GM18519 (cell line): ENCODE measurements around the gene POU3F3.

Experiments used
- ATAC-seq: cut with Tn5 transposase; IDR thresholded peaks from one replicate; pipeline ENCODE4 v1.9.1; 2021; ENCODE audit warnings: mild to moderate bottlenecking, moderate library complexity; ENCODE audit not compliant: unreplicated experiment, low FRiP score

POU3F3 gene

DNA sequence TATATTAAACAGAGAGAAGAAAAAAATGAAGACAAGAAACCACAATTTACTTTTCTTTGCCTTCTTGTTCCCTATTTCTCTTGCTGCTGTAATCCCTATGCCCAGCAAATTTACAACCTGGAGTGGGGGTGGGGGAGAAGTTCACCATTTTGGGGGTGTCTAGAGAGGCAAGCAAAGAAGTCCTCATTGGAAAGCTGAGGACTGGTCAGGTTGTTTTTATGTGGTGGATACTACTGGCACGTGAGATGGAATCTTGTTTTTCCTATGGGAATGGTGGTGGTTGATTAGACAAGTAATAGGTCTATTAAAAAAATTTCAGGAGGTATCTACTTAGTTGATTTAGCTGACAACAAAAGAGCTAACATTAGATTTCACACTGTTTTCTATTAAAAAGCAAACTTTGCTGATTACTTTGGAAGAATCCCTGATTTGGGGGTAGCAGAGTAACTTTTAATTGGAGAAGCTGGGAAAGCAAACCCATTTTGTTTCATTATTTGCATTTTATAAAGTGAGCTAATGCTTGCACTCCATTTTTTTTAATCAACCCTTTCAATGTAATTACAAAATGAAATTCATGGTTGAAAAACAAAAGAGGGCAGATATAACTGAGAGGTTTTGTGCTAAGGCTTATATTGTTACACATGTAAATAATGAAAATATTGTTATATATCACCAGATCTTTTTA is 6.0 kb downstream of the POU3F3 start:
- ATAC-seq, result no peak

DNA sequence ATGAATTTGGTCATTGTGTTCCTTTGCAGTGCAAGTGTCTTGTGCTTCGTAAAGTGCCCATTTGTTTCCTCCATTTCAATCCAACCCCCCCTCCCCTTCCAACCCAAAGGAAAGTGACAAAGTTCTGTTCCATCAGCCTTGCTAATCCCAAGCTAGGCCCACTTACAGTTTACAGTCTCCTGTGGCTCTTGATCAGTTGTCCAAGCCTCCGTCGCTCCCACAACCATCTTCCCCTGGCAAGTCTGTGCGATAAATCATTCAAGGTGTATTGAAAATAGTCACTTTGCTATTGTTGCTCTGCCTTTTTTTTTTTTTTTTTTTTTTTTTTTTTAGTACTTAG is 6.5 kb downstream of the POU3F3 start:
- no peak for ATAC-seq

DNA sequence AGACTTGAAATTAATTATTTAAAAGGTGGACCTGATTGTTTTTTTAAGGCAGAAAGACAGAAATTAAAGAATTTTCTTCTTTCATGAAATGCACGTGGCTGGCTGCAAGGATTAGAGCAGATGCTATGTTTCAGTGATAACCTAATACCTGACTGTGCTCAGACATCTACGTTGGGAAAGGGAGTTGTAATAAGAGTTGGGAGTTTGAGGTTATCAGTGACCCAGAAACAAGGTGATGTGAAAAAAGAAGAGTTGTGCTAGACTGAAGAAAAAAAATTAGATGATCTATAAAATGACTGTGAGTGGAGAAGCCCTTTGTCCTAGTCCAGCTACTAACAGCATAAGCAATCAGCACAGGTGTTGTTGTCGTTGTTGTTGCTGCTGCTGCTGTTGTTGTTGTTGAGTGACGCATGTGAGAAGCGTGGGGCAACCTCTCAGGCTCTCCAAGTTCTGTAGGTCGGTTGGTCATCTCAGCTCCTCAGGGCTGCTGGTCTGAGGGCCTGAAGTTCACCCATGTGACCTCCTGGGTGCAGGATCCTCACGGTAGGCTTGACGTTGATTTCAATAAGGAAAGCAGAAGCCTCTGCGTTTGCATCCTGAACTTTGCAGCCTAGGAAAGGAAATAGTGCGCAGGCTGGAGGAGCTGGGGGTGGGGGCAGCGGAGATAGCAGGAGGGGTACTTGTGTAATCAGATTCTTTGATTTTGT is 7.6 kb downstream of the POU3F3 start:
- ATAC-seq, result no peak

DNA sequence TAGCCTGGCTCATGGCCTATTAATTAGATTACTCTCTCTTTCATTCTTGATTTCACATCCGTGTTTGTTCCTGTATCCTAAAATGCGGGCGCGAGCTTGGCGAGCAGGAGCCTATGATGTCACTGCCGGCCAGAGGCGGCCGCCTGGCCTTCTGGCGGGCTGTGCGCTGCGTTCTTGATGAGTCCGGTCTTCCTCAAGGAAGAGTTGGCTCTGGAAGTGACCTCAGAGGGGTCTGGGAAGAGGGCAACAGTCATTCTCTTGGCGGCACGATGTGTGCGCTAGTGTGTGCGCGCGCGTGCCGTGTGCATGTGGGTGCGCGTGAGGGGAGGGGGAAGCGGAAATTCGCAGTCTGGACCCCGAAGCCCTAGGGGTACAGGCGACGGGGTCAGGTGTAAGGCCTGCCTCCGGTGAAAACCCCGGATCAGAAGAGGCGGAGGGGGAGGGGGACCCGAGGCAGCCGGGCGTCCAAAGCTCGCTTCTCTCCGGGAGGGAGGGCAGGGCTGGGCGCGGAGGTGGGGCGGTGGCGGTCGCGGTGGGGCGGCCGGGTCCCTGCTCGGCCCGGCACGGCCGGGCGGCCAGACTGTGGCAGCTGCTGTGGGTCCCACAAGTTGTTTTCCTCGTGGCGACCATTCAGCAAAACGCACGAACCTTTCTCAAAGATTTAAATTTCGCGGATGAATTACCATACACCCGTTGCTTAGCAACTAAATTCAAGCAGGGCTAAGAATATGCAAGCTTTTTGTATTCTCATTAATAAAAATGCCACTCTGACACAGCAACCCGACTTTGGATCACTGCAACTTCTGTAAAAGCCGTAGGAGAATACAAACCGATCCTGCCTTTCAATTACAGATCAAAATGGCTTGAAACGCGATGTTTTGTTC is 8.4 kb downstream of the POU3F3 start:
- ATAC-seq, result no peak

DNA sequence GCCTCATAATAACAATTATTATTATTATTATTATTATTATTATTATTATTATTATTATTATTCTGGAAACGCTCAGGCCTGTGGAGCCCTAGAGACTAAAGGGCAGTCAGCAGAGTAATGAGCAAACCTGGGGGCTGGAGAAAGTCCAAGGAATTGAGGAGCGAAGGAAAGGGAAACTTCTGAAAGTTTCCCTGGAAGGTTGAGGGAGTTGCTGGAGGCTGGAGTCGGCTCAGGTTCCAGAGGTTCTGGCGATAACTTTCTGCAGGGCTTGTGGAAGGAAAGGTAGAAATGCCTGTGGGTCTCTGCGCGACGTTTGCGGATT is 9.2 kb downstream of the POU3F3 start:
- ATAC-seq, result no peak

DNA sequence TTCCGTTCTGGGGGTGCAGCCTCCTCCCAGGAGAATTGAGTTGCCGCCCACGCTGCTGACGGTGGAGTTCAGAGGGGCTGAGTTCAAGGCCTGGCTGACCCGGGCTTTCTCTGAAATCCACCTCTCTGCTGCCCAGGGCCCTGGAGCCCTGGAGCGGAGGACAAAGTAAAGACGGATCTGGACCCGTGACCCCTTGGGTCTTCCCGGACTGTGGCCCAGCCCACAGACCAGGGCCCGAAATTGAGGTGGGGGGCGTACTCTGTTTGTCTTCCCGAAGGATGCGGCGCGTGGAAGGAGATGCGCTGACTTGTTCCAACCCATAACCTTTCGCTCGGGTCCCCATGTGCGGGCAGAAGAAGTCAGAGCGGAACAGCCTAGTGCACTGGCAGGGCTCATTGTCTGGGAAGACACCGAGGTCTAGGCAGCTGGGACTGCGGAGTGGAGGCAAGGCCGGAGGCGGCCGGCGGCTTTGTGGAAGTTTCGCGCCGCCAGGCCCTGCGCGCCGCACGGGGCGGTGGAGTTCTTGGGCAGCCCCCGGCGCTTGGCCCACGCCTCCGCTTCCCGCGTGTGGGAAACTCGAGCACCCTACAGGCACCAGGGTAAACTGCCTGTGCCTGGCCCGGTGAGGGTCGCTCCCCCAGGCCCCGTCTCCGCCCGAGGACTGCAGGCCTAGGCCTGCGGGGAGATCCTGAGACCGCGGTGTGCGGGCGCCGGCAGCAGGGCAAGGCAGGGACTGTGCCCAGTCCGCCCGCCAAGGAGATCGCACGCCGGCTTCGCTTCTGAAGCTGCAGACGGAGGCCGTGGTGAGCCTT is 9.8 kb downstream of the POU3F3 start:
- no peak for ATAC-seq

DNA sequence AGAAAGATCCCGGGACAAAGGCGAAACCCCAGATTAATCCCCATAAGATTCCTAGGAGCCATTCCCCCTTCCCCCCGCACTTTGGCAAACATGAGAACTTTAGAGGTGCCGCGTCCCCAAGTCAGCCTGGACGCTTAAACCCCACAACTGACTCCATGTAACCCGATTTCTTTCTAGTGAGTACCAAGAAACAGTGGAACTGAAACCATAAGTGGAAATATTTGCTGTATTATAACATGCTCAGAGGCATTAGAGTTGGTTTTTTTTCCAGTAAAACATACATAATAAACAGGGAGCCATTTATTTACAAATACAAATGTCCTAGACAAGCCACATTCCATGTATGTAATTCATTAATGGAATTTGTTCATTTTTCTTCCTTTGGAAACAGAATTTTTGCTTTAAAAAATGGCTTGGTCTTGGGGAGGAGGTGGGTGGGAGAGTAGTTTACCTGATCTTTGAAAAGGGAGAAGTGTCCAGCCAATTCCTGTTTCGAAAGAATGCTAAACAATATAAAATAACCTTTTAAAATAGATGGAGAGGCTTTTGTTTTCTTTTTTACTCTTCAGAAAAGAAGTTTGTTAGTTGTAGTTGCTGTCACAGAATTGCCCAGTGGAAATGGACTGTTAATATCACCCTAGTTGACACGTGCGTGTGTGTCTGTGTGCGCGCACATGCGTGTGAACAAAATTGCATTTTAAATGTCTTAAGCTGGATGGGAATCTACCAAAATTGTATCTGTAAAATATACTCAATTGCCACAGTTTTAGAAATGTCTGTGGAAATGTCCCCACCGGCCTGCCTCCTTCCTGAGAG is 10.6 kb downstream of the POU3F3 start:
- no peak for ATAC-seq

DNA sequence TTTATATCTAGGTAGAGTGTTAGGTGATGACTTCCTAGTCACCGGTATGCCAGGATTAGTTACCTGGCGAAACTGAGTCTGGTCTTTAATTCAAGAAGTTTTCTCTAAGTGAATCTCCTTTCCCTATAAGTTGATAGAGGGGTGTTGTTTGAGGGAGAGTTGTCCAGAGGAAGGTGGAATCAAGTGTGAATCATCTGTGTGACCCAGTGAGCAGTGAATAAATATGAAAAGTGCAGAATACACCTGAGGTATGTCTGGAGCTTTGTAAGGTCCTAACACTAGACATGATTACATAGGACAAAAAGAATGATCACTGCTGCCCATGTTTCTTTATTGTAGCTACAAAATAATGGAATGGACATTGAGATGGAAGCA is 11.2 kb downstream of the POU3F3 start:
- no peak for ATAC-seq

DNA sequence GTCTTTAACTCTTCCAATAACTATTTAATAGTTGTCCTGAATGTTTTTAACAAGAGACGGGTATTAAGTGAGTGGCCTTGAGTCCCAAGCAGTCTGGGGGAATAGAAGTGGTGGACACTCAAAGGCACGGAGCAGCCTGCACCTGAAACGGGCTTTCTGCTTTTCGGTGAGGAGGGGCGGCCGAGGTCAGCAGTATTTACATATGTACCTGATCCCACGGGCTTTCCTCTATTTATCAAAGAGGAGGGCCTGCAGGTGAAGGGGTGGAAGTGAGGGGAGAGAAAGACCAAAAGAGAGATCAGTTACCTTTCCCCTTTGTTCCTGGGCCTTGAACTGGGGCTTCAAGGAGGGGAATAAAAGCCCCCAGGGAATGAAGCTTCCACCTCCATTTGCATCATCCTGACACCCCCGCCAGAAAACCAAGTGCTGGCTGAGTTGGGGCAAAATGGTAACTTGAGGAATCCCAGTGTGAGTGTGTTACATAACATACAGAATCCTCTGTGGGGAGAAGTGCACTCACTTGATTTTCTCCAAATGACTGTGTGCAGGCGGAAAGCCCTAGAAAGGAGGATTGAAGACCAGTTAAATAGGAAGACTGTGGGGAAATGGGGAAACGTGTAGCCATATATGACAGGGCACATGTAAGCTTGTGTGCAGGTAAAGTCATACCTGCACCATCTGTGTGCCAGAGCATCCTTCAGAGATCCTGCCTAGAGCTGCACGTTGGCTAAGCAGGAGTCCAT is 12.4 kb downstream of the POU3F3 start:
- no peak for ATAC-seq

DNA sequence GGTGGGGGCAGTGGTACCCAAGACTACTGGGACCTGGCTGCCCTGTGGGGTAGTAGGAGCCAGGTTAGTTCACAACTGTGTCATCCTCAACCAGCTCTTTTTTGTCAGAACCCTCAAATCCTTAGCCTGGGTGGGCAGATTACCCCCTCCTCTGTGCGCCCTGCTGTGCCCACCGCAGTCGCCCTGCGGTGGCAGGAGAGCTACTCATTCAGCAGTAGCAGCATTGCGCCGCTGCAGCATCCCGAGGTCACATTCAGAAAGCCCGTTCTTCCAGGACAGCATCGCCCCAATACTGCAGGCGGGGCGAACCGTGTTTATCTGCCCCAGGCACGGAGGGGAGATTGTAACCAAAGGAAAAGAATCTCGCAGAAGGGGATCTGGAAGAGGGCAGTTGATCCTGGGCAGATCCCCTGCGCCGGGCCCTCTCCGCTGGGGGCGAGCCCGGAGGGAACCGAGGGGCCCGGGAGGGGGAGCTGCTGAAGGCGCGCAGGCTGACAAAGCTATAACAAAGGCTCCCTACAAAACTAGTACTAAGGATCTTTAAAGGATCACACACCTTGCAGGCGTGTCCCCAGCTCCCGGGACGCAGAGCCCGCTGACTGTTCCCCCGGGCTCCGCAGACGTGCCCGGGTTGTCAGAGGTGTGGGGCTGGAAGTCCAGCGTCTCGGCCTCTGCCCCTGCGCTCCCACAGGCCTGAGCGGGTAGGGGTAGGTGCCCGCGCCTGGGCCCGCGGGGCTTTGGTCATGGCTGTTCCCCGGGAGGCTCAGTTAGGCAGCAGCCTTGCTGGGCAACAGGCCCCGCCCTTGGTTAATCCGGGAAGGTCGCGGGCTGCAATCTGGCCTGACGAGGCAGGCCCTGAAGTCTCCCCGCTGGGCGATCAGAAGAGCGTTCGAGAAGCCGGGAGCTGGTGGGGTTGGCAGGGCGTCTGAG is 13.2 kb downstream of the POU3F3 start:
- no peak for ATAC-seq

DNA sequence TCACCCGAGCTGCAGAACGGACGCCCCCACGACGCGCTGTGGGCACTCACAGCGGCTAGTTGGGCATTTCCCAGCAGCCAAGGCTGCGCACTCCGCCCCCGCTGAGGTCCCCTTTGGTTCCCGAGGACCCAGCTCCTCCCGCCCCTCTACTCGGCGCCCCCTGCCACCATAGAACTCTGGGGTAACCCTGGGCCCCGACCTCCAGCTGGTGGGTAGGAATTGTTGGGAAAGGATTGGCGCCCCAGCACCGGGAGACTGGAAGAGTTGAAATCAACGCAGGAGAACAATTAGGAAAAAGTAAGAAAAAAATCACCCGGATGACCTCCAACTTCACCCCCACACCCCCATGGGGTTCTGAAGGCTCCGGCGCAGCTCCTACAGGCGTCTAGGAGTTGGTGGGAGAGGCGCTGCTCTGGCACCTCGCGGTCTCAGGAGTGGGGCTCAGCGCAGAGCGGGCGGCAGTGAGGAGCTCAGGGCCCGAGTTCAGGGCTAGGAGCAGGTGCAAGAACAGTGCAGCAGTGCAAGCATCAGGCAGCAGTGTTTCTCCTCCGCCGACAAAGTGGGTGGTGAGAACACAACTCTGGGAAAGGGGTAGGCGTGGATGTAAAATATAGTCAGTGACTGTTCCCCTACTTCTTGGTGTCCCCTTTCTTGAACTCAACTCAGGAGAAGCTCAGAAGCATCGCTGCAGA is 14.0 kb downstream of the POU3F3 start:
- ATAC-seq, result no peak

DNA sequence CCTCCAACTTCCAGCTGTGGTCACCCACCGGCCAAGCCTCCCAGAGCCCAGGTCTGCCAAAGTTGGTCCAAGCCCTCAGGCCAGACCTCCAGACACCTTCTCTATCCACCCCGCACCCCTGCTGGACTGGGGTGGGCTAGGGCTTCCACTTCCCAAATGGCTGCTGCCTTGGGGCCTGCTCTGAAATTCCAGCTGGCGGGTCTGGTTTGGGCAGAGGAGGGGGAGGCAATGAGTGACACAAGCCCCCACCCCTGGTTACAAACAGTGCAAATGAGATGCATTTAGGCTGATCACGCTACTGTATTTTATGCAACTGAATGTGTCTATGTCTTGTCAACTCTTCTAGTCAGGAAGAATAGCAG is 14.6 kb downstream of the POU3F3 start:
- ATAC-seq, result no peak

DNA sequence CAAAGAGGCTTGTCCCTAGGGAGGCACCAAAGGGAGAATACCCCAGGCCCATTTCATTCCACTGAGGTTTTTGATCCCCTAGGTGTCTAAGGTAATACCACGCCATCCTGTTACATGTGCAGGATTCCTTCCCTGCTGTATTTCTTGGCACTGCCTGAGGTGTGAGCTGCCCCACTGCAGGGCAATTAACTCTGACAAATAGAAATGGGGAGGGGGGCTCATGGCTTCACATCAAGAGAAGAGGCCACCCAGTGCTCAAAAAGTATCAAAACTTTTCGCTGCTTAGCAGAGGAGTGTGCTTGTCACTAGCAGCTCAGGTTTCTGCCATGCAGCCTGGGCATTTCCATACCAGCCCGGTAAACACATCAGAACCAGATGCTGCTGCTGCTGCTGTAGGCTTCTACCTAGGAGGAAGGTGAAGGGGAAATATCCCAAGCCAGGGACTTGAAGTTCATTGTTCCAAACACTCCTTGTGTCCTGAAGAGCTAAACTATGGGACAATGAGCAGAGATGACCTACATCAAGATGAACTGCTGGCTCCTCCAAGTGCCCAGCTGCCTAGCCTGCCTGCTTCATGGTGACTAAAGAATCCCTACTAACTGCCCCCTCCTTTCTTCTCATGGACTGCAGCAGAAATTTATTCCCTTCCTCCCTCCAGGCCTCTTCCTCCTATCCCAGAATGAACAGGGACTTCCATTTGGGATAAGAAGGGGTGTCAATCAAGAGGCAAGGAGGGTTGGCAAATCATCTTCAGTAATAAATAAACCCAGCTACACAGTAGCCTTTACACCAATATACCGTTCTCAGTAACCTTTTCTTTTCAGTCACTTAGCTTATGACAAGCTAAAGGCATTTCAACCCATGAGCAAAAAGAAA is 16.4 kb downstream of the POU3F3 start:
- ATAC-seq, result no peak

DNA sequence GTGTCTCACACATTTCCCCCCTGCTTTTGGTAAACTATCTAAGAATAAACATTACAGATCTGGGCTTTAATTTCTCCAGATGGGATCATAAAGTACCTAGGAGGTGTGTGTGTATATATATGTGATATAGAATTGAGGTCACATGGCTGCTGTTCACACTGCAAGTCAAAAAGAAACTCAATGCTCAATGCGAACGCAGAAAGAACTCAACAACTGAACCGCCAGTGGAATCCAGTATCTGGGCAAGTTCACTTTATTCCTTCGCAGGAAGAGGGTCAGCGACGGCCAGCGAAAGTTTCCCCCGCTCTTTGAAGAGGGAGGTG is 17.7 kb downstream of the POU3F3 start:
- no peak for ATAC-seq

DNA sequence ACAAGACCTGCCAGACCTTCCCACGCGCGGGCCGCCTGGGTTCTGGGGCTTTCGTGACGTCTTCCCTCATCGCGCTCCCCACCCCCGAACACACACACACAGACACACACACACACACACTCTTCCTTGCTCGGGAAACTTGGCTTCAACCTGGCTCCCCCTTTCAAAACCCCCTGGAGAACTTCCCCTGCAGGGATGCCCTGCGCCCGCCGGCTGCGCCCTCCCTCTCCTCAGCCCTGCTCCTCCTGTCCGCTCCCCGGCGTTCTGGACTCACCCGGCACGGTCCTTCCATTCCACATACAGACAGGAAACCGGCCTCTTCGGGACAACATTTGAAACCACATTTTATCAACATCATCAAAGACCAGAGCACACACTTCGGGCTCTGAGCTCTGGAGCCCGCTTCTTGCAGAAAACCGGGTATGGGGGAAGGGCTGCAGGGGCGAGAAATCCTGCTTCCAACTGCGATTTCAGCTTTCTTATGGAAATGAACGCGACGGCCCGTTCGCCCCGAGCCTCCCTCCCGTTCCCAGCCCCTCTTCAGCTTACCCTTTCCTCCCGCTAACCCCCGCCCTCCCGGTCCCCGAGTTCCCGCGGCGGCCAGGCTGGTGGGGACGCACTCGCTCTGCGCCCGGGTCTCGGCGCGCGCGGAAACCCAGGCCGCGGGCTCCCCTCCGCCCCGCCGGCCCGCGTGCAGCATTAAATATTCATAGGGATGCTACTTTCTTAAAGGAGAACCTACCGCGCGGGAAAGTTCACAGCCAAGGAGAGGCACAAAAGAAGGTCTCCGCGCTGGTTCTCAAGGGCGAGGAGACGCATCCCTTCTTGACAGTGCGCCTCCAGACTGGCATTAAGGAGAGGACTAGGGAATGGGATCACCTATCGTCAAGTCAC is 18.3 kb downstream of the POU3F3 start:
- no peak for ATAC-seq
